Non-pigmented ciliary epithelial cell (primary cell): ENCODE results near the gene FUOM.

Source experiments
- DNase-seq: peaks from one replicate; pipeline ENCODE4 v3.0.0-alpha.2; 2010; ENCODE audit warnings: low read depth

The FUOM gene

GRCh38 chr10:133366751-133367150, 8.9 kb upstream of the FUOM start:
- no peak for DNase-seq

- DNase-seq = no peak
Measured at GRCh38 chr10:133366130-133366478, 8.3 kb upstream of the FUOM start.

DNA sequence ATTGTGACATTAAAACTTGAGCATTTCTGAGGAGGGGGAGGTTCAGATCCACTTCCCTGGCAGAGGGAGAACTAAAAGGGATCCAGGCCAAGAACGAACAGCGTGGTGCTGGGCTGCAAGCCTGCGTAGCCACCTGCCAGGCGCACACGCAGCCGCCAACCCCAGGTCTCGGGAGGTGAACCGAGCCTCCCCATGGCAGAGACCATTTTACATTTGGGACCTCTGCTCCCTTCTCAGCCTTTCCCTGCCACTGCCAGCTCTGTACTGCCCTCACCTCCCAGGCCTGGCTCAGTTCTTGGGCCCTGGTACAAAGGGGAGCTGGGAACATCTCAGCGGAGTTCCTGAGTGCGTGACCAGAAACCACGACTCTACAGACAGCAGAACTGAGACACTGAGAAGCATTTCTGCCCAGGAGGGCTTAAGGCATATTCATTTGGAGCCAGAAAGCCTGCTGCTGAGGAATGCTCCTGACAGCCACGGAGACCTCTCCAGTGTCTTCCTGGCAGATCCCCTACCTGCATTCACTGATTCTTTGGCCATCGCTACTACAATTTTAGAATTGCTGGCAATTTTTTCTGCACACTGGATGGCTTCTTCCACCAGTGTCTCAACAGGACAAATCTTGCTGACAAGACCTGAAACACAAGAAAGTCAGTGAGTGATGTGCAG, 7.8 kb upstream of the FUOM start:
- DNase-seq = no peak

- DNase-seq = no peak
Measured at GRCh38 chr10:133364645-133365431, 7.0 kb upstream of the FUOM start.

DNA sequence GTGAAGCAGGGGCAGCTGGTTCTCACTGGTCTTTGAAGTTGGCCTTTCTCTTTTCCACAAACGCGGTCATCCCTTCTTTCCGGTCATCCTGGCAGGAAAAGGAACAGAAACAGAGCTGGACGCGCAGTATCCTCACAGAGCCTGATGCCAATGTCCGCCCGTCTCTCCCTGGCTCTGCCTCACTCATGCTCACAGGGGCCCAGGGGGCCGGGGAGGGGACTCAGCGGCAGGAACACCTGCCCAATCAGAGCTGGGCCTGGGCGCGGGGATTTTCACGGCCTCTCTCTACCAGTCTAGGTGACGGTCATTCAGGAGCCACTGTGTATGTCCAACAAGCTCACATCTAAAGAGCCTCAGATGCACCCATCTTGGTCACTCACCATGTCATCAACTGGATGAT, 5.0 kb upstream of the FUOM start:
- no peak for DNase-seq

- DNase-seq = no peak
Measured at GRCh38 chr10:133361773-133362441, 4.1 kb upstream of the FUOM start.

DNA sequence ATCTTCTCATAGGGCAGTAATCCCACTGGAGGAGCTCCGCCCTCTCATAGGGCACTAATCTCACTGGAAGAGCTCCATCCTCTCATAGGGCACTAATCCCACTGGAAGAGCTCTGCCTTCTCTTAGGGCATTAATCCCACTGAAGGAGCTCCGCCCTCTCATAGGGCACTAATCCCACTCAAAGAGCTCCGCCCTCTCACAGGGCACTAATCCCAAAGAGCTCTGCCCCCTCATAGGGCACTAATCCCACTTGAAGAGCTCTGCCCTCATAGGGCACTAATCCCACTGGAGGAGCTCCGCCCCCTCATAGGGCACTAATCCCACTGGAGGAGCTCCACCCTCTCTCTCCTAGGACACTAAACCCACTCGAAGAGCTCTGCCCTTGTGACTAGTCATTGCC, 3.4 kb upstream of the FUOM start:
- DNase-seq = no peak

DNA sequence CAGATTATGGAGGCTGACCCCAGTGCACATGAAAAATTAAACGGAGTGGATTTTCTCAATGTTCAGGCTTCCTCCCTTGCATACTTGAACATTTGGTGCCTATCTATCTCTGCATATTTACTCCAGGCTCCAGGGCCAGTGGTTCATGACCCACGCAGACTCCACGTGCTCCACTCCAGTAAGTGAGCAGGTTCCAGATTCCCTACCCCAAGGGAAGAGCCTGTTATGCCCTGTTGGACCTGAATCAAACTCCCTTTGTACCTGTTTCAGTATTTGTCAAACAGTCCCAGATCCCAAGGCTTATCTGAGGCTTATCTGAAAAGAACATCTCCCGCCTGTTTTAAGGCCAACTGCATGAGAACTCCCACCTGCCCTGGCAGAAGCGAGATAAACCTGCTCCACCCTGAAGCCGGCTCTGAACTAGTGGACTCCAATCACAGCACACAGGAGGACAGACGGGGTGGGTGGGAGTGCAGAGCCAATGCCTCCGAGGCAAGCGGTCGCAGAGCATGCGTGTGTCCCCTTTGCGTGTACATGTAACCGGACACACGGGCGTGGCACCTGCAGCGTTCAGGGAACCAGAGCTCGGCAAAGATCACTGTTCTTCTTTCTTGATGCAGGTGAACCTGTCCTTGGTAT, 2.3 kb upstream of the FUOM start:
- no peak for DNase-seq

GRCh38 chr10:133359554-133359971, 1.7 kb upstream of the FUOM start:
- no peak for DNase-seq

DNA sequence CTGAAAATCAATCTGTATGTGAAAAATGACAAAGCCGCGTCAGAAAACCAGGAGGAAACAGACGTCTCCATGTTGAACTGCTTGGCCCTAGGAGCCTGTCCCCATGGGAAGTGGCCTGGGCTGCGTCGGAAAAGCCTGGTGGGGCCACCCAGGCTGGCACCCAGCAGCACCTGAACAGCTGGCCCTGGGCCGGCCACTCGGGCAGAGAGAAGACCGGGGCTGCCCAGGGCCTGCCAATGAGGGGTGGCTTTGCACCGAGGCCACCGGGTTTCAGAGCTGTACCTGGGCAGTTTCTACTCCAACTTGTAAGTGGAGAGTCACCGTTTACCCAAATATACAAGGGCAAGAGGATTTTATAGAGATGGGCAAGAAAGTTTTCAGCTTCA, 1.1 kb upstream of the FUOM start:
- DNase-seq = no peak

DNA sequence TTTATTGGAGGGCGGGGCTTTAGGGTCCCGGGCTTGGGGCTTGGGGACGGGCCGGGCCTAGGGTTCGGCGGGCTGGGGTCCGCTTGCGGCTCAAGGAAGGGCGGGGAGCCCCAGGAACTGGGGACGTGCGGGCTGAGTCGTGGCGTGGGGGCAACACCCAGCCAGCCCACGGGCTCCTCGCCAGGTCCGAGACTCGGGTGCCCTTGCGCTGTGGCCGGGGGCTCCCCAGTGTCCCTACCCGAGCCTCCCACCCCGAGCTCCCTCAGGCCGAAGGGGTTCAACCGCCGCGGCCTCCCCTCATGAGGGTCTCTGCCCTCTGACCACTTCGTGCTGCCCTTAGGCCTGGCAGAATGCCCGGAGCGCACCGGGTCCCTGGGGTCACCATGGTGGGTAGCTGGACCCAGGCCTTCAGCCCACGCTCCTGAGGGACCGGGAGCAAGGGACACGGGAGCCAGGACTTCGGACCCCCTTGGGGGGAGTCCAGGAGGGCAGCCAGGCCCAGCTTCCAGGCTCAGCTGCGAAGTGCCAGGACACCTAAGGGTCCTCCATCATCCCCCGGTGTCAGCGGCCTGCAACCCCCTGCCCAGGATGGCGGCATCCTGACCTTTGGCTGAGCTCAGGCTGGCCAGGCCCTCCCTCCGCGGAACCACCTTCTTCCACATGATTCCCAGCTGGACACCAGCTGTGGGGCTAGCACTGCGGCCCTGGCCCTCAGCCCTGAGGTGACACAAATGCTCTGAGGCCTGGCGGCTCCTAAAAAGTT, 524 bp upstream of the FUOM start:
- no peak for DNase-seq

DNA sequence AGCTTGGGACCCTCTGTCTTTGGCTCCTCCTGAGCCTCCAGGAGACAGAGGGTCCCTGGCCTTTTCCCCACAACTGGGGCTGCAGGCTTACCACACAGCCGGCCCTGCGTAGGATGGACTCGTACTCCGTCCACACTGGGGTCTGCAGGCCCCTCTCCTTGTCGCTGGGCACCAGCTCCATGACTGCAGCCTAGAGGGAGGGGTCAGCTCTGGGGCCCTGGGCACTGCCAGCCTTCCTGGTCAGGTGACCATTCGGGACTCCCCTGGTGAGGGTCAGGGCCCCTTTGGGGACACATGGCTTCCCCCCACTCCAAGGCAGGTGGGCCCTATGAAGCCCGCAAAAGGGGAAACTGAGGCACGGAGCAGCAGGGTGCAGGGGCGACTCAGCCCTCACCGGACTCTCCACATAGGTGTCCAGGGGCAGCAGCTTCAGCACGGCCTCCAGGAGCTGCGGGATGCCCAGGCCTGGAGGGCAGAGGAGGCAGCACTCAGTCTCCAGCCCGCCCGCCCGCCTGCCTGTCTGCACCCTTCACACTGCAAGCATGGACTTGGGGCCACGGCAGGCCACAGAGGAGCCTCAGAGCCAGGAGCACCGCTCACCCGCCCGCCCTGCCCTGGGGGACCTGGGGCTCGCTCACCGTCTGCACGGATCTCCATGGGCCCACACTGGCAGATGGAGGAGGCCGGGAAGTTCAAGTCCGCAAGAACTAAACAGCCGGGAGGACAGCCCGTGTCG, 1.1 kb downstream of the FUOM start:
- DNase-seq = no peak

DNA sequence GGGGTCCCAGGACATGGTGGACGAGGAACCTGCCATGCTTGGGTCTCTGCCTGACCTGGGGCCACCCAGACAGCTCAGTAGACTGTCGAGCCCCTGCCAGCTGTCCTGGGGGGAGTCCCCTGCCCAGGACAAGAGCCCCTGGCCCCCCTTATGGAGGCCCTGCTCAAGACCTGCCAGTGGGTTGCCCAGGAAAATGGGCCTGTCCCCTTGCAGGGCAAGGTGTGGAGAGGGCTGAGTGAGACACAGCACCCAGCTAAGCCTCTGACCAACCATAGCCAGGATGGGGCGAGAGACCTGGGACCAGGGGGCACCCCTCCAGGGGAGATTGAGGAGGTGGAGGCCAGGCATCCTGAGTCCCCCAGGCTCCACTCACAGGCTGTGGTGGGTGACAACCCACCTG, 1.8 kb downstream of the FUOM start:
- no peak for DNase-seq

- DNase-seq = no peak
Measured at GRCh38 chr10:133355266-133355665, 2.6 kb downstream of the FUOM start.

DNA sequence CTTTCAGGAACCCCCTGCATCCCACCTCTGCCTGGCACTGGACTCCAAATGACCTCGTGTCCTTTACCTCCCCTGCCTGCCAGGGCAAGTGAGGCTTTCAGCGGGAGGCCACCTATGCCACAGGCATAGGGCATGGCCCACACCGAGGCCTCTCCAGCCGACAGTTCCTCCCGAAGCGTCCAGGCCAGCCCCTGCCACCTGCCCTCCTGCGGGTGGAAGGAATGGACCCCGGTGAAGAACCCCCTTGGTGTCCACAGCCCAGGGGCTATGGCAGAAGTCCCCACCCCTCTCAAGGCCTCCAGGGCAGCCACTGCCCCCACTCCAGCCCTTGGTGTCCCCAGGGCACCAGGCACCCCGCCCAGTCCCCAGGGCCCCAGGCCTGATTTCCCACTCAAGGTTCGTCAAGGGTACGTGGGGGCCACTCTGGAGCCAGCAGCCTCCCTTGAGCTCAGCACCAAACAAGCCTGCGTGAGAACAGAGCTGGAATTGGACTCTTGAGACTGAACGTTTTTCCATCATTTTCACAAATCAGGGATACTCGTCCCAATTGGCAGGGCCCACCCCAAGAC, 3.1 kb downstream of the FUOM start:
- DNase-seq = no peak

GRCh38 chr10:133353988-133354605, 3.7 kb downstream of the FUOM start:
- no peak for DNase-seq

DNA sequence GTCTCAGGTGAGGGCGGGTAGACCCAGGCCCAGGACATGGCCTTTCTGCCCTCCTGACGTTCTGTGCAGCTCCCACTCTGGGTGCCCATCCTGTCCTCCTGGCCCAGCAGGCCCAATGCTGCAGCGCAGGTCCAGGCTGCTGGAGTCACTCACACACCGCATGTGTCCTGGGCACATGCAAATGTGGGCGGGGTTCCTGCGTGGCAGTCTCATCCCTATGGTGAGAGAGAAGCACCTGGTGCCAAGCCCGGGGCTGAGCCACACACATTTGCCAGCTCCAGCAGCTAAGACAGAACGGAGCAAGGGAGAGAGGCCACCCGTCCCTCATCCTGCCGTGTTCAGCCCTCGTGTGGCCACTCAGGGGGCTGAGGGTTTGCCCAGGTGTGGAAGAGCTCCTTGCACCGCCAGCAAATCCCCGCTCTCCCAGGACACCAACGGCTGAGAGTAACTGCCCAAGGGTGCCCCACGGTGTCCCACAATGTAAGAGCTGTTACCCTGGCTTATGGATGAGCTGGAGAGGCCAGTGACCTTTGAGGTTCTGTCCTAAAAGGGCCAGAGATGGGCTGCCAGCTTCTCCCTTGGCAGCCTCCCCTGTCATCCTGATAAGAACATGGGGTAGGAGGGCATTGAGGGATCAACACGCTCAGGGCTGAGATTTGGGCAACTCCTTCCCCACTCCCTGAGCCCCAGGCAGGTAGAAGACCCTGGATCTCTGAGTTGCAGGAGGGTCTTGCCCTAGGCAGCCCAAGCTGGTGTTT, 4.4 kb downstream of the FUOM start:
- DNase-seq = no peak

DNA sequence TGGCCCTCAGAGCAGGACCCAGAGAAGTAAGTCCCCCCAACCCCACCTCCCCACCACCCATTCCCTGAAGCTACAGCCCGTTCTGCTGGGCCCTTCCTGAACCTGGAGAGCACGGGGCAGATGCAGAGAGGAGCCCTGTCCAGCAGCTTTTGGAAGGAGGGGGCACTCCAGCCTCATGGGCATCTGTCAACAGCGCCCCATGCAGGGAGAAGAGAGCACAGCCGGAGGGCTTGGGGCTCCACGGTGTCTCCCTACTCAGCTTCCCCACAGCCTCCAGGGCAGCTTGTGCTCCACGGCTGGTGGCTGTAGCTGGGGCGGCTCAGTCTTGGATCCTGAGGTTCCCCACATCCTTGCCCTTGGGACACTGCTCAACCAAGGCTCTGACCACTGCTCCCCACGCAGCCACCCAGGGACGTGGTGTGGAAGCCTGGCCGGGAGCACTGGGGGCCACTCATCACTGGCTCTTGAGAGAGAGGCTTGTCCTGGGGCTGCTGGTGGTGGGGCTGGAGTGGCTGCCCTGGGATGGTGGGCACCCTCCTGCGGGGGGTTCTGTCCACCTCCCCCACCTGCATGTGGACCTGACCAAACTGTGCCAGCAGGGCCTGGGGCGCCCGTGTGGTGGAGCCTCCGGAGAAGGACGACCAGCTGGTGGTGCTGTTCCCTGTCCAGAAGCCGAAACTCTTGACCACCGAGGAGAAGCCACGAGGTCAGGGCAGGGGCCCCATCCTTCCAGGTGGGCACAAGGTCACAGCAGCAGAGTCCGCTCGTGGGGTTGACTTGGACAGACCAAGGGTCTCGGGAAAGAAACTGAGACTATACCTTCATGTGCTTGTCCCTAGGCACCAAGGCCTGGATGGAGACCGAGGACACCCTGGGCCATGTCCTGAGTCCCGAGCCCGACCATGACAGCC, 6.2 kb downstream of the FUOM start:
- DNase-seq = no peak

GRCh38 chr10:133350950-133351329, 6.9 kb downstream of the FUOM start:
- no peak for DNase-seq
